HG02840 (cell line): Measurements from ENCODE around the gene TBL1XR1.
"Not testable (repeated sequence)": the region's sequence is repeated elsewhere in the genome, so short reads cannot be mapped to it uniquely, and the experiment has no call there.

ENCODE experiments used
- ATAC-seq: cut with Tn5 transposase; IDR thresholded peaks from one replicate; pipeline ENCODE4 v1.9.1; 2021; ENCODE audit warnings: mild to moderate bottlenecking, moderate library complexity, moderate number of reproducible peaks; ENCODE audit not compliant: unreplicated experiment, low FRiP score

The TBL1XR1 gene

DNA sequence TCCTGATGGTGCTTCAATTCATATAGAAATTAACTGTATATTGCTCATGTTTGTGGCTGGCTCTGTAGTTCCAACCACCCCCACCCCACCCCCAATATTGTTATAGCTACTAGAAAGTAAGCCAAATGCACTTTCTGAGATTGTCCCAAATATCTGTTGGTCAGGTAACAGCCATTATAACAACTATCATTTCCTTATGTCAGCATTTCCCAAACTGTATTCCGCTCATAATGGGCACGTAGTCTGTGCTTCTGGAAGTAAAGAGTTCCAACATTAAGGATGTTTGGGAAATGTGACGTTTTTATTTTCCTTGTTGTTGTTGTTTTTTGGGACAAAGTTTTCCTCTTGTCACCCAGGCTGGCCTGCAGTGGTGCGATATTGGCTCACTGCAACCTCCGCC lies 12.2 kb upstream of the TBL1XR1 start:
- no peak for ATAC-seq

DNA sequence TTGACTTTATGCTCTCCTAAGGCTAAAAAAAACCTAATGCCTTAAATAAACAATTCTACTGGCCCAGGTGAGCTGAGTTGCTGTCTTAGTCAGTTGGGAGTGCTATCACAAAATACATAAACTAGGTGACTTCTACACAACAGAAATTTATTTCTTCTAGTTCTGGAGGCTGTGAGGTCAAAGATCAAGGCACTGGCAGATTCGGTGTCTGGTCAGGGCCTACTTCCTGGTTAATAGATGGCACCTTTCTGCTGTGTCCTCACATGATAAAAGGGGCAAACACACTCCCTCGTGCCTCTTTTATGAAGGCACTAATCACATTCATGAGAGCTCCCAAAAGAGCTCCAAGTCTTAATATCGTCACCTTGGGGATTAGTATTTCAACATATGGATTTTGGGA lies 11.5 kb upstream of the TBL1XR1 start:
- no peak for ATAC-seq

DNA sequence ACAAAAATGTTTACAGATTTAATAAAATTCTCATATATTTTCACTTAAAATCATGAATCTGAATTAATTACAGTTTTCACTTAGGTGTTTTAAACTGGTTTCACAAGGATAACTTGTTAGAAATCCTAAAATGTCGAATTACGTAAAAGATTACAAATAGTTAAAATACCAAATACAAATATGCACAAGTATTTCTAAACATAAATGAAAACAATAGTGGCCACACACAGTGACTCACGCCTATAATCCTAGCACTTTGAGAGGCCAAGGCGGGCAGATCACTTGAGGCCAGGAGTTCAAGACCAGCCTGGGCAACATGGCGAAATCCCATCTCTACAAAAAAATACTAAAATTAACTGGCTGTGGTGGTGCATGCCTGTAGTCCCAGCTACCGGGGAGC lies 10.9 kb upstream of the TBL1XR1 start:
- no peak for ATAC-seq

DNA sequence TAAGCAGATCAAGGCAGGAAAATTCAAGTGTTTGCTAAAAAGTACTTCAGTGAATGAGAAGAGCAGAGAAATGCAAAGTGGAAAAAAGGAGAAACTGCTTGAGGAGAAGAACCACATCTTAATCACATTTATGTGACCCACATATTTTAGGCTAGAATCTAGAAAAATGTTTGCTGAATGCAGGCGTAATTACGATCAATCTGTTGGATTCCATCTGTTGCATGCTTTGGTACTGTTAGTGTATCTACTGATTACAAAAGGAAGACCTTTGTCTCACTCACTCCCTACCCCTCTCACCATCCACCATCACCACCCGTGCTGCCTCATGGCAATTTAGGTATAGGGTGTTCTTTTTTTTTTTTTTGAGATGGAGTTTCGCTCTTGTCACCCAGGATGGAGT lies 9.7 kb upstream of the TBL1XR1 start:
- ATAC-seq, result no peak

DNA sequence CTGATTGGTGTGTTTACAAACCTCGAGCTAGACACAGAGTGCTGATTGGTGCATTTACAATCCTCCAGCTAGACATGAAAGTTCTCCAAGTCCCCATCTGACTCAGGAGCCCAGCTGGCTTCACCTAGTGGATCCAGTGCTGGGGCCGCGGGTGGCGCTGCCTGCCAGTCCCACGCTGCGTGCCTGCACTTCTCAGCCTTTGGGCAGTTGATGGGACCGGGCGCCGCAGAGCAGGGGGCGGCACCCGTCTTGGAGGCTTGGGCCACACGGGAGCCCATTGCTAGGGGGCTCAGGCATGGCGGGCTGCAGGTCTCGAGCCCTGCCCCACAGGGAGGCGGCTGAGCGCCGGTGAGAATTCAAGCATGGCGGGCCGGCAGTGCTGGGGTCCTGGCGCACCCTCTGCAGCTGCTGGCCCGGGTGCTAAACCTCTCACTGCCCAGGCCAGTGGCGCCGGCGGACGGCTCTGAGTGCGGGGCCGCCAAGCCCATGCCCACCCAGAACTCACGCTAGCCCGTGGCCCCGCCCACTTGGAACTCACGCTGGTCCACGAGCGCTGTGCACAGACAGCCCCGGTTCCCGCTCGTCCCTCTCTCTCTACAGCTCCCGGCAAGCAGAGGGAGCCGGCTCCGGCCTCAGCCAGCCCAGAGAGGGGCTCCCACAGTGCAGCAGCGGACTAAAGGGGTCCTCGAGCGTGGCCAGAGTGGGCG lies 6.6 kb upstream of the TBL1XR1 start:
- ATAC-seq, result no peak

DNA sequence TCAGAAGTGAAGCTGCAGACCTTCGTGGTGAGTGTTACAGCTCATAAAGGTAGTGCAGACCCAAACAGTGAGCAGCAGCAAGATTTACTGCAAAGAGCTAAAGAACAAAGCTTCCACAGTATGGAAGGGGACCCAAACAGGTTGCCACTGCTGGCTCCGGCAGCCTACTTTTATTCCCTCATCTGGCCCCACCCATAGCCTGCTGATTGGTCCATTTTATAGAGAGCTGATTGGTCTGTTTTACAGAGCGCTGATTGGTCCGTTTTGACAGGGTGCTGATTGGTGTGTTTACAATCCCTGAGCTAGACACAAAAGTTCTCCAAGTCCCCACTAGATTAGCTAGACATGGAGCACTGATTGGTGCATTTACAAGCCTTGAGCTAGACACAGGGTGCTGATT lies 5.7 kb upstream of the TBL1XR1 start:
- ATAC-seq, result not testable (repeated sequence)

DNA sequence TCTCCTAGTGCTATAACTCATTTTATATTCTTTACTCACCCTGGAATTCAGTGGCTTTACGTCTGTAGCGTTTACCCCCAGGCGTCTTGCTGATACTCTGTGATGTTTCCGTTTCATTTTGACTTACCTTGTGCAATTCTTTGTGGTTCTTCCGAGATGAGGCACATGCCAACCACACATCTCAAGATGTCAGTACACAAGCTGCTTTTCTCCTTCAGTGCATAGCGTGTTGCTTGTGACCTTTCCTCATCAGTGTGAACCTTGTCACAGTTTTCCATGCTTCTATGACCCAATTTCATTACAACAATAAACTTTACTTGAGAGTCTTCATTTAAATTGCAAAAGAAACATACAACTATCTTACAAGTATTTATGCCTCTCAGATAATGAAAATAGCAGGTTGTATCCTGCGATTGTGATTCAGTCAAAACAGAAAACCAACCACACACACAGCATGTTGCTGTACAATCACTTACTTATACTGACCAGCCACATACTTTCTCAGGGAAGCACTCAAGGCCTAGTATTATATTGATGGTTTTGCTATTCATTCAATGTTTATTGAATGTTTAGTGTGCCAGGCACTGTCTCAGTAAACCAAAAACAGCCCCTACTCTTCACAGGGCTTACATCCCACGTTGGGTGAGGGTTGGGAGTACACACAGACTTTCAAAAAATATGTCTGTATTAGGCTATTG lies 4.6 kb upstream of the TBL1XR1 start:
- ATAC-seq, result peak; percentile 53

DNA sequence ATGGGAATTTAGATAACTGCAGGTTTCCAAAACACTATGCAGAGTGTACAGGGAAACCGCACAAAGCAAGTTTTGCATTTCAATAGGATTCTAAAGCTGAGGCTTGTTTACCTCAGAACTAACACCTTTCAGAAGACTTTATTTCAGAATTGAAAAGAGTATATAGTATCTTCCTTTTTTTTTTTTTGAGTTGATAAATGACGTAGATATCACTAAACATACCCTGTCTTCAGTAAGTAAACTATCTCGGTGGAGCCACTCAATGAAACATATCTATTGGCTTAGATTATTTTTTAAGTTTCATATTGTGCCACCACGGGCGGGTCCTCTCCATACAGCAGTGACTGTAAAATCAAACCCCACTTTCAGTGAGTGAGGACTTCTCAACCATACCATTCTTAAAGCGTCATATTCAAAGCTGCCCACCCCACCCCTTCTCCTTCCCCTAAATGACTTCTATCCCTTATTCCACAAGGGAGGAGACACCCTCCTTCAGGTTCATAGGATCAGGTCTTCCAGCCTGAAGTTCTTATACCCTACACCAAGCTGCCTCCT lies 2.0 kb upstream of the TBL1XR1 start:
- no peak for ATAC-seq

DNA sequence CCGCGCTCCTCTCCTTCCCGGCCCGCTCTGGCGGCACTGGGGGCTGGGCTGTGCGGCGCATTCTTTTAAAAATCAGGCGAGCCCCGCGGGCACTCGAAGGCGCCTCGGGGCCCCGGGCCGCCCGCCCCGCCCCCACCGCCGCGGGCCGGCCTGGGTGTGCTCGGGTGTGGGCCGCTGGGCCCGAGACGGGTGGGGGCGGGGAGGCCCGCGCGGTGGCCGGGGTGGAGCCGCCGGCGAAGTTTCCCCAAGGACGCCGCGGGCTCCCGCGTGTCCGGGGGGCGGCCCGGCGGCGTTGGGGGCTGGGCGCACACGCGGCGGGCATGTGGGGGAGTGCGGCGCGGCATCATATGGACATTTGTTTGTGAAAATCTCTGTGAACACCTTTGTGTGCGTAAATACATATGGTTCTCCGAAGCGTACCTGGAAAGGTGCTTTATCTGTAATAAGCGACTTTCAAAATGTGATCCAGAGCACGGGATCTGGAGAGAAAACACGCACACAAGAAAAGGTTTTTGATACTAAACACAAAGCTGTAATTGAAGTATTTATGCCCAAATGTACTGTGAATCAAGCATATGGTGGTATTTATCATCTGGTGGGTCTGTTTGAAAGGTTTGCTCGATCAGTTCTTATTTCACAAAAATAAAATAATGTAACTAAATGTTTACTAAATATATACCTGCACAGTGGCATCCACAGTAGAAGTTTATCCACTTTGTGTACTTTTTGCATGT lies 612 bp upstream of the TBL1XR1 start:
- peak; percentile 34 for ATAC-seq

DNA sequence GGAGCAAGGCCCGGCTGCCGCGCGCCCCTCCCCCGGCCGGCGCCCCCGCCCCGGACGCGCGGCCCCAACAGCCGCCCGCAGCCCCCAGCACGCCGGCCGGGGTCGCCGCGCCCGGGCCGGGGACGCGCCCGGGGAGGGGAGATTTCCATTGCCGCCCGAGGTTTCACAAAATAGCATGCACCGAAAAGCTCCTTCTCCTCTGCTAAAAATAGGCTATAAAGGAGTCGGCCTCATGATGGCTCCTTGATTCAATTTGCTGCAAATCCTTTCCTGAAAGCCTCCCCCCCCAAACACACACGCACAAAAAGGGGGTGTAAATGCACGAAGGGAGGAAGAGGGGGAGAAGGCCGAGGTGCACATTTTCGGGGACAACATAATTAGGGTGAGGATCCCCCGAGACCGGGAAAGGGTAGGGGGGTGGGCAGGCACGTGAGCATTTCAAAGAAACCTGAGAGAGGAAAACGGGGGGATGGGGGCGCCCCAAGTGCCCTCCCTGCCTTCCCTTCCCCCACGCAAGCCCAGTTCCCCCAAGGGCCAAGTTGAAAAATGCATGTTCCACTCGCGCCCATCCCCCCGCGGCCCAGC lies 734 bp downstream of the TBL1XR1 start:
- ATAC-seq, result no peak

DNA sequence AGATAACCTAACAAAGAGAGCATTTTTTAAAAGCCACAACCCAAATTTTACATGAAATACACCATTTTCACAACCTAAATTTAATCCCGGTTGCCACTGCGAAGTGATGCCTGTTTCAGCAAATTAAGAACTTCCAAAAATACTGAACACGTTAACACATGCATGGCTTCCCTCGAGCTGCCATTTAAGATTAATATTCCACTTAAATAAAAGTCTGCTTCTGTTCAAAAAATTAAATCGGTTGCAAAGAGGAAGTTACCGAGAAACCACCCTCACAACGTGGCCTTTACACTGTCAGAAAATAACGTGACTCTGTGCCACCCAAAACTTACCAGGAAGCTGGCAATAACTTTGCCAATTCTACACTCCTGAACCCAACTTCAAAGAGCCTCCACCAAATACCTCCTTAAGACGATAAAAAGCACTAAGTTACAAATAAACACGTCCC lies 1.2 kb downstream of the TBL1XR1 start:
- ATAC-seq, result no peak

DNA sequence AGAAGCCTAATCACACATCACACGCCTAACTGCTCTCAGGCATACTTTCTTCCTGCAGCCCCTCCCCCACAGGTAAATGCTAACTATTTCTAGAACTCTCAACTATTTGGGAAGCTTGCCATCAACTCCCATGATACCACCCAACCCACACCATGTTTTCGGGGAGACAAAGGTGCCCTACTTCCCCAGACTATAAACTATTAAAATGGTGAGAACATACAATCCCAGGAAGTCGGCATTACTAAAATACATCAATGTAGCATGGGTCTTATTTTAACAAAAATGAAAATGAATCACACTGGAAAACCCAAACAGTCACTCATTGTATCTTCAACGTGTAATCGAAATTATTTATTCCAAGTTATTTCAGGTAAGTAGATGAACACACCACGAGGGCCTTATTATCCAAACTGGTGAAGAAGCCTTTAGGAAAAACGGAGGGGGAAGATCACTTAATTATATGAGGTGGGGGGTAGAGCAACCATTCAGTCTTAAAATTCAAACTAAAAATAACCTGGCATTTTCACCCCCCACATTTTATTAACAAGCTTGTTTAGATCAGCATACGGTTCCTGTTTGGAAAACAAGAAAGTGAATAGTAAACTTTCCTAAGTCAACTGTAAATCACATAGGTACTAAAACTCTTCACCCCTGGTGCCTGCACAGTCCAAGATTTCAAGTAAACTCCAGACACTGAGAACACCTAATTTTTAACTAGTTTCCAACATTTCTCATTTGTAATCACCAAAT lies 1.9 kb downstream of the TBL1XR1 start:
- ATAC-seq, result no peak

DNA sequence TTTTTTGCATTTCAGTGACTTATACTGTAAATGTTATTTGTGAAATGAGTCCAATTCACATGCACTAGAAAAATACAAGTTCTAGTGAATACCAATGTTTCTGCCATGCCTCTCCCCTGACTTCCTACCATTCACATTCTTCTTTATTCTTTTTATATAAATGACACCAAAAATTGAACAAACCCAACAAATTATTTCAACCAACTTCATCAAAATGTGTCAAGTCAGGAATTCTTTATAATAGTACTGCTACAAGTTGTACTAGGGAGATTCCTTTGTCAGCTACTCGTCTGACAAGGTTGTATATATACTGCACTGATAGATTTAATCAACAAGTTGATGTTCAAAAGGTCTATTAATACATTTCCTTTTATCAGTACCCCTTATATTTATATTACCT lies 3.0 kb downstream of the TBL1XR1 start:
- ATAC-seq, result no peak

DNA sequence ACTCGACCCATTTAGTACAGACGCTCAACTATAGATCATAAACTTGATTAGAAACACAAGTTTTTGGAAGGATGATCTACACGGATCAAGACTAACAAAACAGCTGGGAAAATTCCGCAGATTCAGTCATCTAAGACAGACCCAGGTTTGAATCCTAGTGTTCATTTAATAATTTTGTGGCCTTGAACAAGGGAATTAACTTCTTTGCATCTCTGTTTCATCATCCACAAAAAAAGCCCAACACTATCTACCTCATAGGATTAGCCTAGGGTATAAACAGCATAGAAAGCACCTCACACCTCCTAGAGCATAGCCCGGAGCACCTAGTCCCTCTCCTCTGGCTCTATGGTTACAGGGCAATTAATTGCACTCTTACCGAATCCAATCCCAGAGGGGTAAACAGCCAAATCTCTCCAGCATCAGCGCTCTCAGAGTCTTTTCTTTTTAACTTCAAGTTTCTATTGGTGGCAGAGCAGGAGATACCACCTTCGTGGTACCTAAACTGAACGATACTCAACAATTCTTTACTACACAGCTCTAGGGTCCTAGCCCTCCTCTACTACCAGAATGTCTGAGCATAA lies 3.5 kb downstream of the TBL1XR1 start:
- no peak for ATAC-seq

DNA sequence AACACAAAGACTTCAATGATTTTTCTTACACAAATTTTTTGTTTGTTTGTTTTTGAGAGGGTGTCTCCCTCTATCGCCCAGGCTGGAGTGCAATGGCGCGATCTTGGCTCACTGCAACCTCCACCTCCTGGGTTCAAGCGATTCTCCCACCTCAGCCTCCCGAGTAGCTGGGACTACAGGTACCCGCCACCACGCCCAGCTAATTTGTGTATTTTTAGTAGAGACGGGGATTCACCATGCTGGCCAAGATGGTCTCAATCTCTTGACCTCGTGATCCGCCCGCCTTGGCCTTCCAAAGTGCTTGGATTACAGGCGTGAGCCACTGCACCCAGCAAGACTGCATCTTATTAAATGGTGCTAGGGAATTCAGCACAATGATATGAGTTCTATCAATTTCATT lies 4.0 kb downstream of the TBL1XR1 start:
- not testable (repeated sequence) for ATAC-seq

DNA sequence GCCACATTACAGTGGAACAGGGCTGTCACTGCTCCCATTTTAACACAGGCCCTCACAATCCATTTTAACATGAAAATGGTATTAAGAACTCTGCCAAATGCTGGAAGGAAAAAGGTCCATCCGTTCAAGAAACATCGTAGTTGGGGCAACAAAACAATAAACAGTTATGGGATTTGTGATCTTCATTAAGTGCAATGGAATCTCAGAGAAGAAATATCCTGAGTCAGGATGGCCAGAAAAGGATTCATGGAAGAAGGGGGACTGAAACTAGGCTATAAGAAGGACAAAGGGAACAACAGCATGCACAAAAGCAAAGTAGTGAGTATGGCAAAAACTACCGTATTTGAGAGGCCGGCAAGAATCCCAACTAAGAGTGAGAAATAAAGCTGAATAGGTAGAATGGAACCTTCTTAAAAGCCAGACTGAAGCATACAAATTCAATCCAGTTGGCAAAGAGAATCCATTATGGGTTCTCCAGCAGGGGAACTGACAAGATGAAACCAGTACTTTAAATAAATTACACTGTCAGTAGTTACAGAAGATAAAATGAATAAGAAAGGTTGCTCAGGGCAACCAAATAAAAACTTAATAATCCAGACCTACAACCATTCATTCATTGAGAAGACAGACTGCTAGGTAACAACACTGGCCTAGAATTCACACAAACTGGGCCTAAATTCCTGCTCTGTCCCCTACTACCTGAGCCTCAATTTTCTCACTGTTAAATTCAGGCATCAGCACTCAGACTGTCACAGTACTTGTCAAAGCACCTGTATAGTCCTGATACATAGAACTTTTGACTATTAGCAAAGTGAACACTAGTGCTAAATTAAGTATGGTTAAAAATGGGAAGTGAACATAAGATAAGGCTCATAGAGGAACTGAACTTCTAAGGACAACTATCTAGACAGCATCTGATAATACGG lies 6.3 kb downstream of the TBL1XR1 start:
- no peak for ATAC-seq

DNA sequence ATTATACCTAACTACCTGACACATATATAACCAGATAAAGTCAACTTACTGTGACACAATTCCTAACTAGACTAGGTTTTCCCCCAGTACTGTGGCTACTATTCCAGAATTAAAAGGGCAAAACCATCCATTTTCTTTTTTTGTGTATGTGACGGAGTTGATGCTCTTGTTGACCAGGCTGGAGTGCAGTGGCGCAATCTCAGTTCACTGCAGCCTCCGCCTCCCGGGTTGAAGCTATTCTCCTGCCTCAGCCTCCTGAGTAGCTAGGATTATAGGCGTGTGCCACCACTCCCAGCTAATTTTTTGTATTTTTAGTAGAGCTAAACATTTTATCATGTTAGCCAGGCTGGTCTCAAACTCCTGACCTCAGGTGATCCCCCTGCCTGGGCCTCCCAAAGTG lies 7.1 kb downstream of the TBL1XR1 start:
- ATAC-seq, result not testable (repeated sequence)

DNA sequence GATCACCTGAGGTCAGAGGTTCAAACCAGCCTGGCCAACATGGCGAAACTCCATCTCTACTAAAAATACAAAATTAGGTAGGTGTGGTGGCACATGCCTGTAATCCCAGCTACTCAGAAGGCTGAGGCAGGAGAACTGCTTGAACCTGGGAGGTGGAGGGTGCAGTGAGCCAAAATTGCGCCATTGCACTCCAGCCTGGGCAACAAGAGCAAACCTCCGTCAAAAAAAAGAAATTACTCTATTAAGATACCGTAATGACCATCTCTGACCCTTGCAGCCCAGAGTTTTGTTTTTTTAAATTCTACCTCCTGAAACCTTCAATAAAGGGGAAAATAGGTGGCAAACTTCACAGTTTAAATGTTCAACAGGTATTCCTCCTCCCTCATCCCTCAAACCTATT lies 9.0 kb downstream of the TBL1XR1 start:
- not testable (repeated sequence) for ATAC-seq

DNA sequence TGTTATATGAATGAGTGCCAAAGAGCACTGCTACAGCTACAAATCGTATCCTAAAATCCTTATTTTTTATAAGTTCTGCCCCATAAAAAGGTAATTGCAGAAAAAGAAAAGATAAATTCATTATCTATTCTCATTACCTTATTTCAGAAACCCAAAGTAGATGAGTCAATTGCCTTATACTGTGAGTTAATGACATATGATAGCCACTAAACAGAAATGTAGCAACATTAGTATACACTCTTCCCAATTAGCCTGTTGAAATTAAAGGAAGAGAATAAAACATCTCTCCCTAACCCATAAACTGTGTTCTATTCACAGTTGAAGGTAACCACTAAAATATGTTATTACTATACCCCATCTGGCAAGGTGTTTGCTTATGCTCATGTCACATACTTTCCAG lies 11.0 kb downstream of the TBL1XR1 start:
- no peak for ATAC-seq
